Endothelial cell of umbilical vein (primary cell): ENCODE results near the gene GRAMD2B. TPM values are rescaled to one million over a fixed set of nuclear protein-coding genes. Genes with fewer than 3 reads are reported as not detected.

ENCODE experiments used
- BruUV-seq: library from RNA; stranded (reverse); fragments of 400-500 nt; replicated peaks from 2 replicates; lab custom pipeline; 2021; lab: Mats Ljungman, UMichigan
- CTCF ChIA-PET: fragments of 300-600, 350-600 bp; sonication (Branson Sonifier 250); formaldehyde crosslinking; loops from one replicate; lab custom pipeline; 2021; ENCODE audit warnings: antibody characterized with exemption, inconsistent platforms; lab: Charles Lee
- POLR2A ChIA-PET: fragments of 300-600, 350-600 bp; sonication (Branson Sonifier 250); formaldehyde crosslinking; loops from one replicate; lab custom pipeline; 2021; ENCODE audit warnings: antibody characterized with exemption, inconsistent platforms; lab: Charles Lee
- DNase-seq: peaks from one replicate; pipeline ENCODE4 v3.0.0-alpha.2; 2011; ENCODE audit warnings: low read depth, low spot score
- FAIRE-seq: peaks from 2 replicates; lab custom pipeline; 2011; peaks lifted over from hg19 to GRCh38; lab: Jason Lieb, UNC
- H2AFZ ChIP-seq: 2 replicates; pipeline ENCODE4 v1.6.0; 2012; ENCODE audit warnings: low read depth, low read length, control low read depth, inconsistent platforms
- H3K27ac ChIP-seq: 2 replicates; pipeline ENCODE4 v1.5.1; 2011; ENCODE audit warnings: low read depth, mild to moderate bottlenecking, control low read depth, low read length, moderate library complexity; ENCODE audit not compliant: insufficient read depth
- H3K27me3 ChIP-seq, 2 experiments: 2 replicates each; pipeline versions ENCODE4 v1.6.0 to v1.6.1; 2011; ENCODE audit warnings: low read length in 2 of 2, mixed read lengths in 1 of 2; ENCODE audit not compliant: control insufficient read depth in 2 of 2, insufficient read depth in 2 of 2
- H3K36me3 ChIP-seq, 2 experiments: 2 replicates in 1 of 2; 3 replicates in 1 of 2; pipeline ENCODE4 v1.5.1; 2011; ENCODE audit warnings: low read length in 2 of 2, mild to moderate bottlenecking in 1 of 2, moderate library complexity in 1 of 2; ENCODE audit not compliant: control insufficient read depth in 2 of 2, insufficient read depth in 2 of 2; ENCODE audit errors: extremely low read depth in 1 of 2
- H3K4me1 ChIP-seq: 3 replicates; pipeline ENCODE4 v1.5.1; 2011; ENCODE audit warnings: mild to moderate bottlenecking, low read length; ENCODE audit not compliant: control insufficient read depth, insufficient read depth; ENCODE audit errors: extremely low read depth
- H3K4me2 ChIP-seq: 2 replicates; pipeline ENCODE4 v1.6.1; 2011; ENCODE audit warnings: low read length, control low read depth, mixed read lengths; ENCODE audit not compliant: insufficient read depth
- H3K4me3 ChIP-seq, 3 experiments: fragments of 200-600 bp in 1 of 3; sonication (generic), shearing (Covaris generic) in 1 of 3; replicated peaks in 1 of 3; 2 replicates each; pipeline ENCODE4 v1.5.1; 2011 to 2016; ENCODE audit warnings: control low read depth in 3 of 3, low read length in 3 of 3, mild to moderate bottlenecking in 2 of 3, inconsistent platforms in 1 of 3, low read depth in 1 of 3, moderate library complexity in 1 of 3; ENCODE audit not compliant: insufficient read depth in 1 of 3
- H3K79me2 ChIP-seq: 2 replicates; pipeline ENCODE4 v1.6.0; 2012; ENCODE audit warnings: low read length, inconsistent platforms; ENCODE audit not compliant: control insufficient read depth, insufficient read depth
- H3K9ac ChIP-seq: replicated peaks from 2 replicates; pipeline ENCODE3; 2011; ENCODE audit warnings: low read length, control low read depth; ENCODE audit not compliant: insufficient read depth; ENCODE audit errors: extremely low read depth
- H3K9me1 ChIP-seq: replicated peaks from 3 replicates; pipeline ENCODE4 v1.6.0; 2011; ENCODE audit warnings: mild to moderate bottlenecking, low read length; ENCODE audit not compliant: control insufficient read depth, insufficient read depth; ENCODE audit errors: extremely low read depth
- H3K9me3 ChIP-seq: replicated peaks from 2 replicates; pipeline ENCODE4 v1.5.1; 2012; ENCODE audit warnings: low read length, inconsistent platforms; ENCODE audit not compliant: control insufficient read depth, insufficient read depth
- H4K20me1 ChIP-seq: replicated peaks from 2 replicates; pipeline ENCODE3; 2011; ENCODE audit warnings: mild to moderate bottlenecking, low read length; ENCODE audit not compliant: control insufficient read depth, insufficient read depth; ENCODE audit errors: extremely low read depth
- CTCF ChIP-seq, 2 donors: IDR thresholded peaks; 1 replicate in 1 of 2; 2 replicates in 1 of 2; pipeline ENCODE4 v1.5.1; 2011; ENCODE audit warnings: low read length in 2 of 2, mild to moderate bottlenecking in 2 of 2, moderate library complexity in 2 of 2, control low read depth in 1 of 2, inconsistent platforms in 1 of 2, low read depth in 1 of 2; ENCODE audit not compliant: insufficient read depth in 1 of 2; ENCODE audit errors: extremely low read depth in 1 of 2
- EZH2 ChIP-seq: IDR thresholded peaks from 2 replicates; pipeline ENCODE4 v1.6.1; 2012; ENCODE audit warnings: borderline replicate concordance, low read depth, mild to moderate bottlenecking, moderate library complexity, low read length, inconsistent platforms; ENCODE audit not compliant: severe bottlenecking
- FOS ChIP-seq: IDR thresholded peaks from 2 replicates; pipeline ENCODE4 v1.6.1; 2011; ENCODE audit warnings: mild to moderate bottlenecking, low read length, moderate library complexity, borderline replicate concordance; ENCODE audit not compliant: insufficient read depth
- GATA2 ChIP-seq: IDR thresholded peaks from 2 replicates; pipeline ENCODE4 v1.7.0; 2011; ENCODE audit warnings: low read depth, mild to moderate bottlenecking, moderate library complexity, mixed read lengths, low read length; ENCODE audit not compliant: insufficient read length, insufficient read depth
- JUN ChIP-seq: IDR thresholded peaks from 2 replicates; pipeline ENCODE4 v1.6.1; 2011; ENCODE audit warnings: borderline replicate concordance, low read depth; ENCODE audit not compliant: insufficient read length, insufficient read depth
- MAX ChIP-seq: IDR thresholded peaks from 2 replicates; pipeline ENCODE4 v1.6.1; 2011; ENCODE audit not compliant: insufficient read depth, insufficient read length
- MYC ChIP-seq: IDR thresholded peaks from one replicate; pipeline ENCODE4 v1.6.1; 2011; ENCODE audit warnings: mild to moderate bottlenecking, low read depth, low read length
- POLR2A ChIP-seq: IDR thresholded peaks from 2 replicates; pipeline ENCODE4 v1.6.1; 2012; ENCODE audit warnings: low read depth, mild to moderate bottlenecking, control low read depth, low read length
- POLR2AphosphoS5 ChIP-seq: IDR thresholded peaks from 2 replicates; pipeline ENCODE4 v1.6.1; 2012; ENCODE audit warnings: low read depth, mild to moderate bottlenecking, control low read depth, low read length, moderate library complexity; ENCODE audit not compliant: insufficient read depth
- dilution Hi-C: fragments of 300-500 bp; cut with MboI; formaldehyde crosslinking; loops from one replicate; pipeline ENCODE4 v1.15.0; 2019; ENCODE audit warnings: low sequenced_read_pairs; ENCODE audit not compliant: extremely low pct_ligation_motif_present
- intact Hi-C: fragments of 100-400 bp; cut with micrococcal nuclease; formaldehyde crosslinking; loops from one replicate; pipeline ENCODE4 v1.10.0; 2022
- polyA plus RNA-seq, 4 experiments: library from polyadenylated mRNA; depleted of rRNA in 3 of 4; stranded (reverse) in 3 of 4; unstranded in 1 of 4; fragments of >200 nt; gene quantifications; 2 replicates each; pipeline versions ENCODE4 v1.2.1 to v1.2.3, GENCODE V29; 2011 to 2012; ENCODE audit warnings: missing spikeins in 1 of 4
- total RNA-seq: library from RNA; stranded (reverse); gene quantifications from 2 replicates; pipeline ENCODE4 v1.2.3, GENCODE V29; 2021

GRAMD2B gene
- total and polyA plus RNA-seq, 2 donors (not counting 3 experiments of a cell fraction or from before 2014, with no cell fraction given) = 2.0 to 5.5 TPM

- Histone ChIP-seq H3K4me3 (no peak overlapping the region), H2AFZ (no peak overlapping the region), H3K79me2 (no peaks in the 10 kb centered on the region), H3K27me3 (no peaks in the 10 kb centered on the region), H3K4me1 (no peaks in the 10 kb centered on the region), H4K20me1 (no peaks in the 10 kb centered on the region), H3K9me1 (no peaks in the 10 kb centered on the region), H3K9me3 (no peaks in the 10 kb centered on the region), H3K9ac (no peak overlapping the region), H3K36me3 (no peaks in the 10 kb centered on the region), H3K27ac (no peak overlapping the region), H3K4me2 (no peak overlapping the region)
- ChIA-PET CTCF (interaction anchor here (1.2 kb wide), 1 partner anchor 12 kb away, joined by 3 read pairs; no protein-coding TSS in a partner anchor), POLR2A (no interaction called here)
- DNase-seq = no peak
- intact Hi-C loops (no loop called here), dilution Hi-C loops (no loop called here)
- TF ChIP-seq POLR2A (no peak), CTCF (IDR thresholded peaks at IDR 0.05; ENCODE audit: extremely low read depth in 1 of 2, insufficient read depth in 1 of 2, low read depth in 1 of 2, low read length in 2 of 2) (no peak), FOS (no peak), GATA2 (no peak), JUN (no peak), POLR2AphosphoS5 (no peak), EZH2 (no peak), MAX (no peak), MYC (no peak)
- FAIRE-seq = no peak
- BruUV-seq = no TSS peak
Observed at GRCh38 chr5:126486332-126486731, 63.1 kb downstream of the GRAMD2B start.
